Gastrocnemius medialis (tissue), 4 donors: ENCODE data around the gene TNS1. TPM values are rescaled to one million over a fixed set of nuclear protein-coding genes. Genes with fewer than 3 reads are reported as not detected.

Experiments used
- ATAC-seq, 2 donors: fragments of 150-250 bp; one replicate each; pipeline ENCODE4 v1.9.1; 2016
- DNase-seq, 2 donors: peaks; one replicate each; pipeline ENCODE4 v3.0.0-alpha.2; 2019
- H3K27ac ChIP-seq, 4 donors: fragments of 200-600 bp; sonication (generic); 1 replicate in 1 of 4; 2 replicates in 3 of 4; pipeline ENCODE4 v1.5.1; 2016 to 2018; ENCODE audit warnings: mild to moderate bottlenecking in 2 of 4, moderate library complexity in 1 of 4
- H3K27me3 ChIP-seq, 3 donors: fragments of 200-600 bp; sonication (generic) in 2 of 3; 1 replicate in 1 of 3; 2 replicates in 2 of 3; pipeline versions ENCODE4 v1.5.1 to v1.6.0; 2016 to 2019; ENCODE audit warnings: mild to moderate bottlenecking in 1 of 3, moderate library complexity in 1 of 3
- H3K36me3 ChIP-seq, 2 donors: fragments of 200-600 bp; sonication (generic) in 1 of 2; one replicate each; pipeline ENCODE4 v1.5.1; 2017 to 2018
- H3K4me1 ChIP-seq, 2 donors: fragments of 200-600 bp; sonication (generic) in 1 of 2; one replicate each; pipeline ENCODE4 v1.5.1; 2016 to 2017; ENCODE audit warnings: mild to moderate bottlenecking in 2 of 2
- H3K4me3 ChIP-seq, 4 donors: fragments of 200-600 bp; sonication (generic) in 3 of 4; 1 replicate in 1 of 4; 2 replicates in 3 of 4; pipeline ENCODE4 v1.5.1; 2016 to 2019; ENCODE audit warnings: mild to moderate bottlenecking in 2 of 4
- H3K9me3 ChIP-seq, 3 donors: fragments of 200-600 bp; sonication (generic) in 2 of 3; 1 replicate in 1 of 3; 2 replicates in 2 of 3; pipeline ENCODE4 v1.5.1; 2016 to 2019
- CTCF ChIP-seq, 5 experiments: fragments of 450-650 bp in 3 of 5; fragments of 200-600 bp in 2 of 5; sonication (generic) in 2 of 5; IDR thresholded peaks in 4 of 5; conservative IDR thresholded peaks in 1 of 5; 1 replicate in 4 of 5; 2 replicates in 1 of 5; pipeline ENCODE4 v1.5.1; 2016 to 2019; ENCODE audit warnings: antibody characterized with exemption in 5 of 5, mild to moderate bottlenecking in 3 of 5, moderate library complexity in 3 of 5
- POLR2A ChIP-seq, 2 donors: fragments of 450-650 bp; IDR thresholded peaks; one replicate each; pipeline ENCODE4 v1.6.1; 2017; ENCODE audit warnings: antibody characterized with exemption in 2 of 2, mild to moderate bottlenecking in 2 of 2, moderate library complexity in 2 of 2
- in situ Hi-C, 4 donors: fragments of 200-750 bp; cut with MboI; loops; one replicate each; pipeline versions ENCODE4 v1.15.0 to v1.8.0; 2017; ENCODE audit warnings: low sequenced_read_pairs in 4 of 4
- intact Hi-C: fragments of 100-400 bp; cut with DNase I; formaldehyde crosslinking; loops from one replicate; pipeline ENCODE4 v1.15.1; 2023; ENCODE audit warnings: low total_unique reads
- total RNA-seq, 4 donors: library from RNA; depleted of rRNA; stranded (reverse); fragments of >200 nt; gene quantifications; one replicate each; pipeline versions ENCODE4 v1.1.0 to v1.2.3, GENCODE V29; 2016

Gene TNS1
- total RNA-seq, 4 donors from 2014 or later, result 407 to 670 (median 484) TPM

- in situ Hi-C loops, result no loop called here
- peak; percentile 3 to 23 for DNase-seq
- H3K9me3 ChIP-seq, result no peaks in the 10 kb centered on the region
- peak overlapping the region; percentile 73 to 83 (median 81) for H3K27ac ChIP-seq
- peaks cover 0 to 35% of the 10 kb centered on the region in 2 donors for H3K36me3 ChIP-seq
- peaks cover 25 to 51% of the 10 kb centered on the region in 2 donors for H3K4me1 ChIP-seq
- no peaks in the 10 kb centered on the region for H3K27me3 ChIP-seq
- intact Hi-C loops, result no loop called here
- no peak for TF ChIP-seq CTCF (IDR thresholded peaks at IDR 0.05 in 4 of 5, conservative IDR thresholded peaks at IDR 0.05 in 1 of 5)
- no peak for TF ChIP-seq POLR2A (IDR thresholded peaks at IDR 0.05)
- ATAC-seq, result no peak
- no peak overlapping the region for H3K4me3 ChIP-seq
These were observed 202.2 kb downstream of the TNS1 start for GRCh38 chr2:217800433-217801114.

- intact Hi-C loops, result loop anchor here (5.0 kb wide), 1 partner anchor 33 kb away; no protein-coding TSS in a partner anchor
- H3K36me3 ChIP-seq, result peaks cover 0 to 35% of the 10 kb centered on the region in 2 donors
- TF ChIP-seq CTCF (IDR thresholded peaks at IDR 0.05 in 4 of 5, conservative IDR thresholded peaks at IDR 0.05 in 1 of 5), result no peak
- TF ChIP-seq POLR2A (IDR thresholded peaks at IDR 0.05), result no peak
- peak overlapping the region; percentile 73 to 83 (median 81) for H3K27ac ChIP-seq
- no peaks in the 10 kb centered on the region for H3K27me3 ChIP-seq
- in situ Hi-C loops, result no loop called here
- no peak overlapping the region for H3K4me3 ChIP-seq
- no peaks in the 10 kb centered on the region for H3K9me3 ChIP-seq
- peaks cover 18 to 46% of the 10 kb centered on the region in 2 donors for H3K4me1 ChIP-seq
- DNase-seq (peak; percentile 1 to 15), ATAC-seq (no peak)
These were observed 203.0 kb downstream of the TNS1 start for GRCh38 chr2:217799563-217800432.

- H3K36me3 ChIP-seq, result peaks cover 0 to 27% of the 10 kb centered on the region in 2 donors
These were observed 203.8 kb downstream of the TNS1 start for GRCh38 chr2:217798743-217799562.

More at GRCh38 chr2:217798743-217799562, 203.8 kb downstream of the TNS1 start:
- DNase-seq (peak in 1 of 2 donors; percentile 42), ATAC-seq (no peak)
- Histone ChIP-seq H3K27ac (peak overlapping the region; percentile 73 to 83 (median 81)), H3K4me1 (peaks cover 9 to 43% of the 10 kb centered on the region in 2 donors), H3K9me3 (no peaks in the 10 kb centered on the region), H3K27me3 (no peaks in the 10 kb centered on the region), H3K4me3 (no peak overlapping the region)
- in situ Hi-C loops (no loop called here), intact Hi-C loops (loop anchor here (5.0 kb wide), 1 partner anchor 33 kb away; no protein-coding TSS in a partner anchor)
- TF ChIP-seq POLR2A (IDR thresholded peaks at IDR 0.05) (no peak), CTCF (IDR thresholded peaks at IDR 0.05 in 4 of 5, conservative IDR thresholded peaks at IDR 0.05 in 1 of 5) (no peak)
